Mucosa of rectum (tissue), 2 donors: ENCODE data around the gene CLSTN2.

Source experiments
- H3K27ac ChIP-seq, 2 donors: one replicate each; pipeline ENCODE4 v1.7.0; 2013; ENCODE audit warnings: inconsistent platforms in 2 of 2, low read depth in 2 of 2, low read length in 2 of 2
- H3K27me3 ChIP-seq, 2 donors: one replicate each; pipeline ENCODE4 v1.7.0; 2013; ENCODE audit warnings: low read length in 2 of 2; ENCODE audit not compliant: control insufficient read depth in 2 of 2, insufficient read depth in 2 of 2
- H3K36me3 ChIP-seq, 2 donors: one replicate each; pipeline ENCODE4 v1.7.0; 2013; ENCODE audit warnings: low read length in 2 of 2; ENCODE audit not compliant: control insufficient read depth in 2 of 2, insufficient read depth in 2 of 2
- H3K4me1 ChIP-seq, 2 donors: one replicate each; pipeline ENCODE4 v1.7.0; 2013; ENCODE audit warnings: low read length in 2 of 2, mild to moderate bottlenecking in 1 of 2; ENCODE audit not compliant: control insufficient read depth in 2 of 2, insufficient read depth in 2 of 2
- H3K4me3 ChIP-seq, 2 donors: one replicate each; pipeline ENCODE4 v1.7.0; 2013; ENCODE audit warnings: low read length in 2 of 2
- H3K9ac ChIP-seq, 2 donors: one replicate each; pipeline ENCODE4 v1.7.0; 2013; ENCODE audit warnings: low read length in 2 of 2, low read depth in 1 of 2, mild to moderate bottlenecking in 1 of 2
- H3K9me3 ChIP-seq, 2 donors: one replicate each; pipeline ENCODE4 v1.7.0; 2013; ENCODE audit warnings: low read length in 2 of 2; ENCODE audit not compliant: control insufficient read depth in 2 of 2
- donor health status: healthy.
- donor health status: Normal muscosa, but diverticular disease.

CLSTN2 gene

GRCh38 chr3:140143367-140144069, 208.5 kb downstream of the CLSTN2 start:
- no peaks in the 10 kb centered on the region for H3K27me3 ChIP-seq
- H3K9ac ChIP-seq: no peak overlapping the region
- H3K27ac ChIP-seq: no peak overlapping the region
- H3K9me3 ChIP-seq: no peaks in the 10 kb centered on the region
- no peaks in the 10 kb centered on the region for H3K36me3 ChIP-seq
- H3K4me3 ChIP-seq: no peak overlapping the region
- no peaks in the 10 kb centered on the region for H3K4me1 ChIP-seq

- Histone ChIP-seq H3K9ac (no peak overlapping the region), H3K27me3 (no peaks in the 10 kb centered on the region), H3K9me3 (no peaks in the 10 kb centered on the region), H3K4me1 (no peaks in the 10 kb centered on the region), H3K36me3 (no peaks in the 10 kb centered on the region), H3K4me3 (no peak overlapping the region), H3K27ac (no peak overlapping the region)
Observed at GRCh38 chr3:140145528-140145927, 210.5 kb downstream of the CLSTN2 start.

- Histone ChIP-seq H3K4me1 (no peaks in the 10 kb centered on the region), H3K36me3 (no peaks in the 10 kb centered on the region), H3K9ac (no peak overlapping the region), H3K27ac (no peak overlapping the region), H3K9me3 (no peaks in the 10 kb centered on the region), H3K4me3 (no peak overlapping the region), H3K27me3 (no peaks in the 10 kb centered on the region)
Observed at GRCh38 chr3:140146668-140147067, 211.7 kb downstream of the CLSTN2 start.

DNA sequence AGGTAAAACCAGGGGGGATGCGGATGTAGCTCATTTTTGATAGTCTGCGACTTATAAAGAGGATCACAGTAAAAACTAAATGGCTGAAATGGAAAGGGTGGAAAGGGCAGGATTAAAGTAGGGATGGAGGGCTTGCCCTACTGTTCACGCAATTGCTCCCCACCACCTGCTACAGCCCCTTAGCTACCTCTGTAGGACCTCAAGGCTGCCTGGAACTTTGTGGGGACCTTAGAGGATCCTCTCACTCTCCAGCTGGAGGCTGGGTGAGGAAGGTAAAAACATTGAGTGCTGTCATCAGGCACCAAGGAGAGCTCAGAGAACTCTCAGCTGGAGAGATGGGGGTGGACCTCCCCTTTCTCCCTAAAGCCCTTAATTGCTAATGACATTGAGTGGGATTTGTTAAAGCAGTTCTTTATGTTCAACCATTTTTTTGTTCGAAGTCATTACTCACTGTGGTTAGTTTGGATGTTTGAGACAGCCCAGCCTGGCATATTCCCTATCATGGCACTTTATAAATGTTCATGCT, 213.0 kb downstream of the CLSTN2 start:
- no peaks in the 10 kb centered on the region for H3K4me1 ChIP-seq
- H3K27ac ChIP-seq: no peak overlapping the region
- H3K4me3 ChIP-seq: no peak overlapping the region
- H3K36me3 ChIP-seq: no peaks in the 10 kb centered on the region
- no peaks in the 10 kb centered on the region for H3K27me3 ChIP-seq
- no peaks in the 10 kb centered on the region for H3K9me3 ChIP-seq
- H3K9ac ChIP-seq: no peak overlapping the region

DNA sequence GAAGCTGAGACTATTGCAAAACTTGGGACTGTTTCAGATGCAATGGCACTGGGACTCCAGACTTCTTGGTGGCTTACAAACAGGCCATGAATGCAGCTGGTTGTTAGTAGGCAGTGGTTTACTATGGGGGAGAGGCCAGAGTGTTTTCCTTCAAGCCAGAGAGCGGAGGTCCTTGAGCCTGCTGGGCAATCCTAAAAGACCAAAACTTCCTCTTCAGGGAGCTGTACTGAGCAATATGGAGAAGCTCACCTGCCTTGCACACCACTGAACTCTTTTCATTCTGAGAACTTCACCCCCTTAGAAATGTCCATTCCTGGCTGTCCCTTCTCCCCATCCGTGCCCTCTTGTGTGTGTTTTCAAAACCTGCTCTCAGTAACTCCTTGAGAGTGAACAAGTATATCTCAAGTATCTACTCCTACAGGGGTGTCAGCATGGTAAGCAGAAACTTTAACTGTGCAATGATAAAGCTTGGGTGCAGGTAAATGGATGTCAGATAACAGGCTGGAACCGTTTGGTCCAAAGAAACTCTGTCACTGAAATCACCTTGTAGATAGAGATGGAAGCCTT, 213.9 kb downstream of the CLSTN2 start:
- H3K27me3 ChIP-seq: no peaks in the 10 kb centered on the region
- H3K36me3 ChIP-seq: no peaks in the 10 kb centered on the region
- no peak overlapping the region for H3K9ac ChIP-seq
- H3K4me3 ChIP-seq: no peak overlapping the region
- H3K4me1 ChIP-seq: no peaks in the 10 kb centered on the region
- no peak overlapping the region for H3K27ac ChIP-seq
- H3K9me3 ChIP-seq: no peaks in the 10 kb centered on the region

GRCh38 chr3:140151321-140151720, 216.3 kb downstream of the CLSTN2 start:
- Histone ChIP-seq H3K27ac (no peak overlapping the region), H3K9me3 (no peaks in the 10 kb centered on the region), H3K4me3 (no peak overlapping the region), H3K36me3 (no peaks in the 10 kb centered on the region), H3K4me1 (no peaks in the 10 kb centered on the region), H3K27me3 (no peaks in the 10 kb centered on the region), H3K9ac (no peak overlapping the region)

GRCh38 chr3:140152851-140153639, 218.1 kb downstream of the CLSTN2 start:
- no peaks in the 10 kb centered on the region for H3K27me3 ChIP-seq
- no peak overlapping the region for H3K9ac ChIP-seq
- H3K36me3 ChIP-seq: no peaks in the 10 kb centered on the region
- H3K4me1 ChIP-seq: no peaks in the 10 kb centered on the region
- H3K27ac ChIP-seq: no peak overlapping the region
- H3K9me3 ChIP-seq: no peaks in the 10 kb centered on the region
- no peak overlapping the region for H3K4me3 ChIP-seq

GRCh38 chr3:140153736-140154135, 218.8 kb downstream of the CLSTN2 start:
- H3K27ac ChIP-seq: no peak overlapping the region
- no peak overlapping the region for H3K4me3 ChIP-seq
- H3K4me1 ChIP-seq: no peaks in the 10 kb centered on the region
- H3K9me3 ChIP-seq: no peaks in the 10 kb centered on the region
- H3K36me3 ChIP-seq: no peaks in the 10 kb centered on the region
- no peak overlapping the region for H3K9ac ChIP-seq
- no peaks in the 10 kb centered on the region for H3K27me3 ChIP-seq

GRCh38 chr3:140157161-140157560, 222.2 kb downstream of the CLSTN2 start:
- Histone ChIP-seq H3K27me3 (no peaks in the 10 kb centered on the region), H3K27ac (no peak overlapping the region), H3K4me3 (no peak overlapping the region), H3K9ac (no peak overlapping the region), H3K36me3 (no peaks in the 10 kb centered on the region), H3K9me3 (no peaks in the 10 kb centered on the region), H3K4me1 (no peaks in the 10 kb centered on the region)

DNA sequence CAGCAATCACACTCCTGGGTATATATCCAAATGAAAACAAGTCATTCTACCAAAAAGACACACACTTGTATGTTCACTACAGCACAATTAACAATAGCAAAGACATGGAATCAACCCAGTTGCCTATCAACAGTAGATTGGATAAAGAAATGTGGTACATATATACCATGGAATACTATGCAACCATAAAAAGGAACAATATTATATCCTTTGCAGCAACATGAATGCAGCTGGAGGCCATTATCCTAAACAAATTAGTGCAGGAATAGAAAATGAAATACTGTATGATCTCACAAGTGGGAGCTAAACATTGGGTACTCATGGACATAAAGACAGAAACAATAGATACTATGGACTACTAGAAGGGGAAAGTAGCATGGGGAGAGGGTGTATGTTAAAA, 224.7 kb downstream of the CLSTN2 start:
- H3K9me3 ChIP-seq: no peaks in the 10 kb centered on the region
- H3K9ac ChIP-seq: no peak overlapping the region
- no peak overlapping the region for H3K4me3 ChIP-seq
- H3K27ac ChIP-seq: no peak overlapping the region
- H3K27me3 ChIP-seq: no peaks in the 10 kb centered on the region
- H3K4me1 ChIP-seq: no peaks in the 10 kb centered on the region
- no peaks in the 10 kb centered on the region for H3K36me3 ChIP-seq
